Prostate gland (tissue), 2 donors: Measurements from ENCODE around the gene TMEM178B. TPM values are rescaled to one million over a fixed set of nuclear protein-coding genes. Genes with fewer than 3 reads are reported as not detected.

Experiments
- DNase-seq: peaks from one replicate; pipeline ENCODE4 v3.0.0-alpha.2; 2019; ENCODE audit warnings: low spot score
- H3K27ac ChIP-seq, 2 donors: fragments of 200-600 bp; sonication (generic); 2 replicates each; pipeline ENCODE4 v1.5.1; 2017 to 2019
- H3K27me3 ChIP-seq: fragments of 200-600 bp; sonication (generic); replicated peaks from 2 replicates; pipeline ENCODE4 v1.5.1; 2019; ENCODE audit not compliant: insufficient read depth
- H3K36me3 ChIP-seq, 2 donors: fragments of 200-600 bp; sonication (generic); 1 replicate in 1 of 2; 2 replicates in 1 of 2; pipeline versions ENCODE4 v1.5.1 to v1.8.1; 2017 to 2019
- H3K4me1 ChIP-seq: fragments of 200-600 bp; sonication (generic); replicated peaks from 2 replicates; pipeline ENCODE4 v1.5.1; 2019
- H3K4me3 ChIP-seq, 2 donors: fragments of 200-600 bp; sonication (generic); 2 replicates each; pipeline ENCODE4 v1.5.1; 2017 to 2019
- H3K9me3 ChIP-seq: fragments of 200-600 bp; sonication (generic); 2 replicates; pipeline ENCODE4 v1.5.1; 2017
- POLR2A ChIP-seq: fragments of 450-650 bp; IDR thresholded peaks from one replicate; pipeline ENCODE4 v1.6.1; 2016; ENCODE audit warnings: antibody characterized with exemption, mild to moderate bottlenecking
- POLR2AphosphoS5 ChIP-seq: sonication (generic); formaldehyde crosslinking; IDR thresholded peaks from one replicate; pipeline ENCODE4 v1.6.1; 2017; ENCODE audit warnings: antibody characterized with exemption
- WGBS: methylation state at CpG from one replicate; pipeline ENCODE4 v1.1.5; 2018; 5-methylcytosine and 5-hydroxymethylcytosine counted together
- intact Hi-C: fragments of 100-400 bp; cut with DNase I; formaldehyde crosslinking; loops from one replicate; pipeline ENCODE4 v1.14.2; 2022
- total RNA-seq, 2 donors: library from RNA; depleted of rRNA; stranded (reverse); fragments of >200 nt; gene quantifications; one replicate each; pipeline ENCODE4 v1.1.0, GENCODE V29; 2016
- TF ChIP-seq, protein P1 (sequence below), 4 experiments: fragments of 200-600 bp in 2 of 4; fragments of 450-650 bp in 2 of 4; sonication (generic) in 2 of 4; IDR thresholded peaks; 1 replicate in 3 of 4; 2 replicates in 1 of 4; pipeline ENCODE4 v1.5.1; 2016 to 2019; ENCODE audit warnings: antibody characterized with exemption in 4 of 4, mild to moderate bottlenecking in 2 of 4, moderate library complexity in 2 of 4

Gene TMEM178B
- total RNA-seq, 2 donors from 2014 or later: 3.4 to 5.2 TPM

DNA sequence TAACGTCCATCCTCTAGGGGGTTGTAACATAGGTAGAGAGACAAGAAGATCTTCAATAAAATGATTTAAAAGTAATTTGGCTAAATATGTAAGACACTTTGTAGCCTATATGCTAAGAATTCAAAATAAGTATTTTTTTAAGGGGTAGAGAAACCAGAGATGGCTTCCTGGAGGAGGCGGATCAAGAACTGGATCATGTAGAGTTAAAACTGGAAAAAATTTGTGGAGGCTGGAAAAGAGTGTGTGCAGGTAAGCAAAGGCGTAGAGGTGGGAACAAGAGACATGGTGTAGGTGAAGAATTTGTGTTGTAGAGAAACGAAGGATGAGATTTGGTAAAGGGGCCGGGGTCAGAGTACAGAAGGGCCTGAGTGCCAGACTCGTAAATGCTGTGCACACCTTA, 172.6 kb downstream of the TMEM178B start:
- Histone ChIP-seq H3K27me3 (no peaks in the 10 kb centered on the region), H3K27ac (no peak overlapping the region), H3K4me1 (no peaks in the 10 kb centered on the region), H3K36me3 (no peaks in the 10 kb centered on the region), H3K4me3 (no peak overlapping the region), H3K9me3 (no peaks in the 10 kb centered on the region)
- WGBS: 81% methylated on average over 6 of the region's 6 CpGs
- TF ChIP-seq POLR2AphosphoS5 (no peak), POLR2A (no peak)
- TF ChIP-seq, protein P1, sequence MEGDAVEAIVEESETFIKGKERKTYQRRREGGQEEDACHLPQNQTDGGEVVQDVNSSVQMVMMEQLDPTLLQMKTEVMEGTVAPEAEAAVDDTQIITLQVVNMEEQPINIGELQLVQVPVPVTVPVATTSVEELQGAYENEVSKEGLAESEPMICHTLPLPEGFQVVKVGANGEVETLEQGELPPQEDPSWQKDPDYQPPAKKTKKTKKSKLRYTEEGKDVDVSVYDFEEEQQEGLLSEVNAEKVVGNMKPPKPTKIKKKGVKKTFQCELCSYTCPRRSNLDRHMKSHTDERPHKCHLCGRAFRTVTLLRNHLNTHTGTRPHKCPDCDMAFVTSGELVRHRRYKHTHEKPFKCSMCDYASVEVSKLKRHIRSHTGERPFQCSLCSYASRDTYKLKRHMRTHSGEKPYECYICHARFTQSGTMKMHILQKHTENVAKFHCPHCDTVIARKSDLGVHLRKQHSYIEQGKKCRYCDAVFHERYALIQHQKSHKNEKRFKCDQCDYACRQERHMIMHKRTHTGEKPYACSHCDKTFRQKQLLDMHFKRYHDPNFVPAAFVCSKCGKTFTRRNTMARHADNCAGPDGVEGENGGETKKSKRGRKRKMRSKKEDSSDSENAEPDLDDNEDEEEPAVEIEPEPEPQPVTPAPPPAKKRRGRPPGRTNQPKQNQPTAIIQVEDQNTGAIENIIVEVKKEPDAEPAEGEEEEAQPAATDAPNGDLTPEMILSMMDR (IDR thresholded peaks at IDR 0.05): no peak
- intact Hi-C loops: no loop called here
- DNase-seq: no peak

DNA sequence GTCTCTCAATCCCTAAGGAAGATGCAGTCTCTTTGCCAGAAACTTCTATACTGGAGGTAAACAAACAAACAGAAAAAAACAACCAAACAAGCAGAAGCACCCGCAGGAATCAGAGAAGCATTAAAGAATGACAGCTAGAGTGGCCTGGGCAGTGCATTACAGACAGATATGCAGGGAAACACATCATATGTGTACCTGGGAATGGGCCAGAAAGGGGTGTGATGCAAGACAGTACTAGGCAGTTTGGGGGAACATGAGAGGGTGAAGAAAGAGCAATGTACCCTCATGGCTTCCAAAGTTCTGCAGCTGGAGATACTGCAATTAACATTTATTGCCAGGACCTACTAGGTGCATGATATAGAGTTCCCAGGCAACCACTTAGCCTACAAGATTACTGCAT, 177.3 kb downstream of the TMEM178B start:
- no peaks in the 10 kb centered on the region for H3K36me3 ChIP-seq
- H3K4me1 ChIP-seq: no peaks in the 10 kb centered on the region
- peak; percentile 5 for DNase-seq
- WGBS: 65% methylated on average over 1 of the region's 1 CpG
- TF ChIP-seq, protein P1 (IDR thresholded peaks at IDR 0.05): no peak
- TF ChIP-seq POLR2A (no peak), POLR2AphosphoS5 (no peak)
- intact Hi-C loops: no loop called here
- H3K4me3 ChIP-seq: no peak overlapping the region
- no peaks in the 10 kb centered on the region for H3K9me3 ChIP-seq
- no peaks in the 10 kb centered on the region for H3K27me3 ChIP-seq
- H3K27ac ChIP-seq: no peak overlapping the region

DNA sequence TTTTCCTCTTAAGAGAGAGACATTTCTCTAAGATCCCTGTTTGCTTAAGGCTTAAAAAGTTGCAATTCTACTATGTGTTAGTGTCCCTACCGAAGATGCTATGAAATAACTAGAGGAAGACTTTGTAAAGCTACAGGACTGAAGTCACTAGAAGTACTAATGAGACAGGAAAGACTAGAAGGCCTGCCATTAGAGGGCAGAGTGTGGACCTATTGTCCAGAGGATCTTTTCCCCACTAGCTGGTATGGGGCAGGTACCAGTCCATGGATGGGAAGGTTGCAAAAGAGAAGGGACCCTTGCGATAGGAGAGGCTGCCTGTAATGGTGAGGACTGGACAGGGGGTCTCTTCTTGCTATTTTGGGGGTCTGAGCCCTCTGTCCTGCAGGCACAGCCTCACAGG, 178.1 kb downstream of the TMEM178B start:
- Histone ChIP-seq H3K9me3 (no peaks in the 10 kb centered on the region), H3K27ac (no peak overlapping the region), H3K36me3 (no peaks in the 10 kb centered on the region), H3K27me3 (no peaks in the 10 kb centered on the region), H3K4me1 (no peaks in the 10 kb centered on the region), H3K4me3 (no peak overlapping the region)
- WGBS: 64% methylated on average over 2 of the region's 2 CpGs
- DNase-seq: no peak
- intact Hi-C loops: no loop called here
- no peak for TF ChIP-seq POLR2A
- TF ChIP-seq, protein P1 (IDR thresholded peaks at IDR 0.05): no peak
- no peak for TF ChIP-seq POLR2AphosphoS5

DNA sequence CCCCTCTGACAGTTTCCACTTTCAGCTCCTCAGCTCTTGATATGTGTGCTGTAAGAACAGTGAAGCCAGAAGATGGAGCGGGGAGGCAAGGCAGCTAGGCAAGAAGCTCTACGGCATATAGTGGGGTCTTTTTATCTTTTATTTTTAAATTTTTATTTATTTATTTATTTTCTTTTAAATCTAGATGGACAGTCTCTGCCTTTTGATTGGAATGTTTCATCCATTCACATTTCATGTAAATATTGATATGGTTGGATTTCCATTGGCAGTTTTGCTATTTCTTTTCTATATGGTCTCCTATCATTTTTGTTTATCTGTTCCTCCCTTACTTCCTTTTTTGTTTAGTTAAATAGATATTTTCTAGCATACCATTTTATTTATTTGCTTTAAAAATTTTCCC, 183.7 kb downstream of the TMEM178B start:
- H3K27ac ChIP-seq: no peak overlapping the region
- no peaks in the 10 kb centered on the region for H3K4me1 ChIP-seq
- DNase-seq: no peak
- no peaks in the 10 kb centered on the region for H3K36me3 ChIP-seq
- no peak overlapping the region for H3K4me3 ChIP-seq
- H3K27me3 ChIP-seq: no peaks in the 10 kb centered on the region
- 65% methylated on average over 2 of the region's 2 CpGs for WGBS
- H3K9me3 ChIP-seq: no peaks in the 10 kb centered on the region
- no peak for TF ChIP-seq POLR2A
- TF ChIP-seq POLR2AphosphoS5: no peak
- TF ChIP-seq, protein P1 (IDR thresholded peaks at IDR 0.05): no peak
- intact Hi-C loops: no loop called here

DNA sequence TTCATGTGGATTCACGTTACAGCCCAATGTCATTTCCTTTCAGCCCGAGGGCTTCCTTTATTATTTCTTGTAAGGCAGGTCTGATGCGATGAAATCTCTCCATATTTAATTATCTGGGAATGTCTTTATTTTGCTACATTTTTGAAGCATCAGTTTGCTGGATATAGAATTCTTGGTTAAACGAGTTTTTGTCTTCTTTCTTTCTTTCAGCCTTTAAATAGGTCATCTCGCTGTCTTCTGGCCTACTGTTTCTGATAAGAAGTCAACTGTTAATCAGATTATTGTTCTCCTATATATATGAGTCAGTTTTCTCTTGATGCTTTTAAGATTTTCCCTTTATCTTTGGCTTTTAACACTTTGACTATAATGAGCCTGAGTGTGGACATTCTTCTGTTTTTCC, 184.7 kb downstream of the TMEM178B start:
- no peak for DNase-seq
- H3K27me3 ChIP-seq: no peaks in the 10 kb centered on the region
- no peaks in the 10 kb centered on the region for H3K4me1 ChIP-seq
- TF ChIP-seq POLR2A (no peak), POLR2AphosphoS5 (no peak)
- no peaks in the 10 kb centered on the region for H3K36me3 ChIP-seq
- H3K4me3 ChIP-seq: no peak overlapping the region
- no peak overlapping the region for H3K27ac ChIP-seq
- 51% methylated on average over 5 of the region's 5 CpGs for WGBS
- H3K9me3 ChIP-seq: no peaks in the 10 kb centered on the region
- intact Hi-C loops: no loop called here
